Stimulated activated CD4-positive, alpha-beta T cell treated with anti-CD3 and anti-CD28 coated beads, Interleukin-4, amount 100 ng/mL, for 4 hours (primary cell): ENCODE measurements around the gene LMOD3.

Source experiments
- DNase-seq, 2 experiments: peaks; one replicate each; pipeline ENCODE4 v3.0.0-alpha.2; 2020

Gene LMOD3

GRCh38 chr3:69090021-69090420, 32.4 kb downstream of the LMOD3 start:
- DNase-seq = no peak

GRCh38 chr3:69088063-69088462, 34.3 kb downstream of the LMOD3 start:
- no peak for DNase-seq

GRCh38 chr3:69087030-69087791, 35.2 kb downstream of the LMOD3 start:
- no peak for DNase-seq

GRCh38 chr3:69085833-69086722, 36.3 kb downstream of the LMOD3 start:
- peak; percentile 71 to 82 for DNase-seq

GRCh38 chr3:69085168-69085832, 37.1 kb downstream of the LMOD3 start:
- peak in 1 of 2 experiments; percentile 20 for DNase-seq

- DNase-seq = peak; percentile 82 to 89
Observed at GRCh38 chr3:69084326-69085167, 37.8 kb downstream of the LMOD3 start, which contains the start of gene ARL6IP5. ARL6IP5 (plus strand) TSS chr3:69084937; CDS start chr3:69085048, 111 bp downstream.

- DNase-seq = peak; percentile 52 to 77
Observed at GRCh38 chr3:69082805-69083204, 39.6 kb downstream of the LMOD3 start.

- DNase-seq = no peak
Observed at GRCh38 chr3:69082361-69082760, 40.0 kb downstream of the LMOD3 start.

- DNase-seq = no peak
Observed at GRCh38 chr3:69081583-69082262, 40.7 kb downstream of the LMOD3 start.

- peak; percentile 91 to 95 for DNase-seq
Observed at GRCh38 chr3:69080233-69080920, 42.0 kb downstream of the LMOD3 start, which contains the start of gene UBA3. UBA3 (minus strand) TSS chr3:69080365; CDS start chr3:69080353, 12 bp downstream.

GRCh38 chr3:69079269-69080159, 42.9 kb downstream of the LMOD3 start:
- DNase-seq = peak in 1 of 2 experiments; percentile 25

GRCh38 chr3:69072928-69073327, 49.5 kb downstream of the LMOD3 start:
- no peak for DNase-seq

- no peak for DNase-seq
Observed at GRCh38 chr3:69066121-69066520, 56.3 kb downstream of the LMOD3 start.

GRCh38 chr3:69065318-69065964, 57.0 kb downstream of the LMOD3 start:
- DNase-seq = peak in 1 of 2 experiments; percentile 21

GRCh38 chr3:69063636-69064035, 58.8 kb downstream of the LMOD3 start:
- DNase-seq = no peak

GRCh38 chr3:69059688-69060087, 62.7 kb downstream of the LMOD3 start:
- DNase-seq = no peak

- DNase-seq = no peak
Observed at GRCh38 chr3:69058947-69059224, 63.5 kb downstream of the LMOD3 start.

GRCh38 chr3:69058180-69058946, 64.0 kb downstream of the LMOD3 start:
- DNase-seq = no peak
